CD4-positive, alpha-beta T cell treated with Interleukin-2 at 100 ng/mL for 4 hours (primary cell): ENCODE measurements around the gene GLCCI1.

ENCODE experiments used
- DNase-seq: peaks from one replicate; pipeline ENCODE4 v3.0.0-alpha.2; 2020; ENCODE audit warnings: low spot score

Gene GLCCI1

DNA sequence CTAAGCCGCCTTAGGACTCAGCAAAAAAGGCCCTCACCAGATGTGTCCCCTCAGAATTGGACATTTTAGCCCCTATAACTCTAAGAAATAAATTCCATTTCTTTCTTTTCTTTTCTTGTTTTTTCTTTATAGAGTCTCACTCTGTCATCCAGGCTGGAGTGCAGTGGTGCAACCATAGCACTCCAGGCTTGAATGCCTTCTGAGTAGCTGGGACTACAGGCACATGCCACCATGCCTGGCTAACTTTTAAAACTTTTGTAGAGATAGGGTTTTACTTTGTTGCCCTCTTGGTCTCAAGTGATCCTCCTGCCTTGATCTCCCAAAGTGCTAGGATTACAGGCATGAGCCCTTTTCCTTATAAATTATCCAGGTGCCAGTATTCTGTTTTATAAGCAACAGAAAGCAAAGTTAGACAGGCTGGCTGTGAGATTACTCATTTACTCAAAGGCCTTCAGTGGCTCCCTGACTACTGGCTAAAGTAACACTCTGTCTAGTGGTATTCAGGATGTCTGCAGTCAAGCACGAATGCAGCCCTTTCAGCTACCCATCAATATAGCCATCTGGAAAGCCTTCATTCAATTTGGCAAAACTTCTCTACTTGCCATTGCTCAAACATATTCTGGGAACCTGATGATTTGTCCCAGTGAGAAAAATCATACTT is 164.7 kb downstream of the GLCCI1 start:
- no peak for DNase-seq

DNA sequence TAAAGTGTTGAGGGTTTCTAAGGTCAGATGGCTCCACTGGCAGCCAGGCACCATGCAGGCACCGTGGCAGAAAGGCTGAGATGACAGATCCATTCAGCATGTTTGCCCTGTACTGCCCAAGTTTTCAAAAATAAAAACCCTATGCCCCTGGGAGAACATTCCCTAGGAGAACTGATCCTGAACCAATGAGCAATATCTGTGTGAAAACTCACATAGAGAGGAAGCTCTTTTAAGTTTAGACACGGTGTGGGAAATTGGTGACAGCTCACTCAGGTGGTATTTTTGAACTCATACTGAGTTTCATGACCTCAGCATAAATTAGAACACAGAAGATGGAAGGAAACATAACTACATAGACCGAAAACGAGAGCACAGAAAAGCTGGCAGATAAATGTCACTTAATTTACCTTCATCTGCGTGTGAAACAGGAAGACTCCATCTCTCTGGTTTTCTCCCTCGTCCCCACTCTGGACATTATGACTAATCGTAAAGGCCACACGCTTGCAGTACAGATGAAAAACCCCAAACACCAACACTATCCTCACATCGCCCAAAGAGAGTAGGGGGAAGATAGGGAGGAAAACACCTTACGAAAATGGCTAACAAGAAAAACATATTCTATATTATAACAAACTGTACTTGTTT is 165.6 kb downstream of the GLCCI1 start:
- peak; percentile 56 for DNase-seq

DNA sequence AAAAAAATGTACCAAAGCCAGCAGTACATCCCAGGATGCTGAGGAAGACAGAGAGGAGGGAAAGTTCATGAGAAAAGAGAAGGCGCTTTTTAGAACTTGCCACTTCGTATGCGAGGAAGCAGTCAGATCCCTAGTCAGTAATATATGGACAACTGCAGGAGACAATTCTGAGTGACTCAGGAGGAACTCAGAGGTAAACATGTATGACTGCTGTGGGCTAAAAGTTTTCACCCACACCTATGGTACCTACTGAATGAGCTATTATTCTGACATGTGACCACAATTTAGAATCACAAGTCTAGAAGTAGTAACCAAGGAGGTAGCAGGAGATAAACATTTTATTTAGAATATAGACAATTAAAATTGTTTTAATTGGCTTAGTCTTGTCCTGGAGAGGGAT is 166.8 kb downstream of the GLCCI1 start:
- no peak for DNase-seq

DNA sequence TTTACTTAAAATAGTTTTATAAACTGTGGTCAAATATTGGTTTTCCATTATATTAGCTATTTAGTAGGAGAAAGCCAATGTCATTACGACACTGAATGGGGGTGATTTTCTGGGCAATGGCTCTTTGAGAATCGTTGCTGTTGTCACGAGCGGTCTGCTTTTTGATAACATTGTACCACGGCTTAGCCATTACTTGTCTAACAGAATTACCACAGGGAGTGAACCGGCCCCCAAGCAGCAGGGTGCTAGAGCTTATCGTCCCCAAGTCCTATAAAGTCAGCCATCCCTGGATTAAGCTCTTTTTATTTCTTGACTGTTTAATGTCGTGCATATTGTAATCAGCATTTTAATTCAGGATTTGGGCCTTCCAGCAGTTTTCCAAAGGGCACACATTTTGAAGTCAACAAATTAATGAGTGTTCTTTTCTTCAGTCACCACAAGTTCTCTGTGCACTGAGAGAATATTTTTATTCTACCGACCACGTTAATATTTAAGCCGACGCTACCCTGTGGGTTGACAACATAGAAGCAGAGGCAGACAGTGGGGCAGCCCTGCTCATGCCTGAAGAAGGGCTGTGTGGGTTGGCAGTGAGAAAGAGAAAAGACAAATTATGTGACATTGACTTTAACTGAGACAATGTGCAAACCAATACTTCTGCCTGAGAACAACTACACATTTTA is 167.6 kb downstream of the GLCCI1 start:
- no peak for DNase-seq
